Measurements from ENCODE around the gene TRIM40.

- TF ChIP-seq CTCF (IDR thresholded peaks at IDR 0.05) (no peak), POLR2AphosphoS5 (IDR thresholded peaks at IDR 0.05) (no peak)
Observed at GRCh38 chr6:30136570-30137286, 788 bp downstream of the TRIM40 start.
